Measurements from ENCODE around the gene SUMO3. TPM values are rescaled to one million over a fixed set of nuclear protein-coding genes. Genes with fewer than 3 reads are reported as not detected.

SUMO3 gene
- total RNA-seq, 4 donors from 2014 or later = 18.3 to 56.7 (median 38.1) TPM

- H3K4me1 ChIP-seq = peaks cover 6 to 28% (median 16%) of the 10 kb centered on the region in 4 donors
- DNase-seq = no peak
- H3K27ac ChIP-seq = no peak overlapping the region
- H3K36me3 ChIP-seq = no peaks in the 10 kb centered on the region
- intact Hi-C loops (cut with DNase I; ENCODE audit: low total_unique reads) (loop anchor here (10.0 kb wide), 1 partner anchor 55 kb away; the partner anchor contains the start of gene PTTG1IP), in situ Hi-C loops (cut with MboI; ENCODE audit: low pct_ligation_motif_present in 1 of 4, low pct_unique_long_range_greater_than_20kb in 1 of 4, low sequenced_read_pairs in 3 of 4) (loop anchor here in 1 of 4 donors (25.0 kb wide), 1 partner anchor 118 kb away; the partner anchor contains the start of gene SLX9)
- TF ChIP-seq CTCF (IDR thresholded peaks at IDR 0.05) = no peak
- no peak for TF ChIP-seq POLR2A (IDR thresholded peaks at IDR 0.05)
- TF ChIP-seq POLR2AphosphoS5 (IDR thresholded peaks at IDR 0.05) = no peak
- no peaks in the 10 kb centered on the region for H3K27me3 ChIP-seq
- H3K4me3 ChIP-seq = no peak overlapping the region
- H3K9me3 ChIP-seq = peaks cover 14 to 17% of the 10 kb centered on the region in 2 donors
- WGBS, 2 donors (ENCODE audit: low coverage in 1 of 2) = 92 to 96% methylated on average over 12 to 33 of the region's 33 CpGs
These were observed 1.7 kb upstream of the SUMO3 start for GRCh38 chr21:44819283-44820243.

GRCh38 chr21:44818640-44819011 is 764 bp upstream of the SUMO3 start:
- Histone ChIP-seq H3K36me3 (no peaks in the 10 kb centered on the region), H3K4me3 (peak overlapping the region; percentile 65 to 81 (median 80)), H3K27ac (peak overlapping the region; percentile 81 to 94 (median 92)), H3K27me3 (no peaks in the 10 kb centered on the region), H3K9me3 (peaks cover 14 to 16% of the 10 kb centered on the region in 2 donors), H3K4me1 (peaks cover 6 to 28% (median 16%) of the 10 kb centered on the region in 4 donors)
- no peak for TF ChIP-seq EP300 (IDR thresholded peaks at IDR 0.05; ENCODE audit: low read depth)
- TF ChIP-seq POLR2A (IDR thresholded peaks at IDR 0.05) = no peak
- no peak for TF ChIP-seq CTCF (IDR thresholded peaks at IDR 0.05)
- no peak for TF ChIP-seq POLR2AphosphoS5 (IDR thresholded peaks at IDR 0.05)
- peak; percentile 21 for DNase-seq
- WGBS, 2 donors (ENCODE audit: low coverage in 1 of 2) = 87% methylated on average over 36 of the region's 37 CpGs; no CpG with 5 or more reads in 1 of the 2 donors
- intact Hi-C loops (cut with DNase I; ENCODE audit: low total_unique reads) = loop anchor here (10.0 kb wide), 1 partner anchor 56 kb away; the partner anchor contains the start of gene PTTG1IP
- in situ Hi-C loops (cut with MboI; ENCODE audit: low pct_ligation_motif_present in 1 of 4, low pct_unique_long_range_greater_than_20kb in 1 of 4, low sequenced_read_pairs in 3 of 4) = loop anchor here in 1 of 4 donors (25.0 kb wide), 1 partner anchor 119 kb away; the partner anchor contains the start of gene SLX9

- peak; percentile 96 for DNase-seq
- intact Hi-C loops (cut with DNase I; ENCODE audit: low total_unique reads) (loop anchor here (10.0 kb wide), 1 partner anchor 57 kb away; the partner anchor contains the start of gene PTTG1IP), in situ Hi-C loops (cut with MboI; ENCODE audit: low pct_ligation_motif_present in 1 of 4, low pct_unique_long_range_greater_than_20kb in 1 of 4, low sequenced_read_pairs in 3 of 4) (loop anchor here in 1 of 4 donors (25.0 kb wide), 1 partner anchor 120 kb away; the partner anchor contains the start of gene SLX9)
- Histone ChIP-seq H3K27me3 (no peaks in the 10 kb centered on the region), H3K36me3 (no peaks in the 10 kb centered on the region), H3K4me1 (peaks cover 6 to 28% (median 16%) of the 10 kb centered on the region in 4 donors), H3K9me3 (peaks cover 4 to 8% of the 10 kb centered on the region in 2 donors), H3K4me3 (peak overlapping the region; percentile 58 to 80 (median 72)), H3K27ac (peak overlapping the region; percentile 81 to 94 (median 92))
- 0% methylated on average over 12 of the region's 43 CpGs; no CpG with 5 or more reads in 1 of the 2 donors for WGBS, 2 donors (ENCODE audit: low coverage in 1 of 2)
- no peak for TF ChIP-seq POLR2A (IDR thresholded peaks at IDR 0.05)
- TF ChIP-seq CTCF (IDR thresholded peaks at IDR 0.05) = no peak
- TF ChIP-seq EP300 (IDR thresholded peaks at IDR 0.05; ENCODE audit: low read depth) = no peak
- no peak for TF ChIP-seq POLR2AphosphoS5 (IDR thresholded peaks at IDR 0.05)
These were observed 369 bp downstream of the SUMO3 start for GRCh38 chr21:44817506-44817880.
